ENCODE results near the gene APP.

Gene APP

DNA sequence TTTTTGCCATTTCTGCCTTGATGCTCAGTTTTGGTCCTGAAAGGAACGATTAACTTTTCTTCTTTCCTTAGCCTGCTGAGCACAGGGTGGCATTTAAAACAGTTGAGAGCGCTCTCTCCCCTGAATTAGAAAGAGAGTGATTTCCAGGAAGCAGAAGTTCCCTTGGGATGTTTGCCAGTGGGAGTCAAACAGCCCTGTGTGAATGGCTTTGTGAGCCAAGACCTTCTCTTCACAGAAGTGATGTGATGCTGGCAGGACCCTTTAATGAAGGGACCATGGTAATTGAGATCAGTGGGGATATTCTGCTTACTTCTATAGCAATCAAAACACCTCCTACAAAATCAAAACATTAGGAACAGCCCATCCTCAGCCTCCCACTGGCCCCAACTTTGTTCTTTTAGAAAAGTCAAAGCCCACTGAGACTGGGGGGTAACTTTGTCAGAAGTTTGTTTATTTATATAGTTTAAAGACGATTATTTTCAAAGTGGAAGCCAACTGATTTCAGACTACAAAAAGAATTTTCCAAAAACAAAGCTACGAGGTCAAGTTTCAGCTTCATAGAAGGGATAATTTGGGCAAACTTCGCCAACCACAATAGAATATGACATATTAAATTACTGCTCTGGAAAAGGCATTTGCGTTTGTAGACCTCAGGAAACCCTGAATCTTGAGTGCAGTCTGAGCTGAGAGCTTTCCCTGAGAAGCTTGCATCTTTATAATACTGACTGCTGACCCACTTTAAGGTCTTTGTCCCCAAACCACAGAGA is 313.1 kb downstream of the APP start:
- no peak for DNase-seq

DNA sequence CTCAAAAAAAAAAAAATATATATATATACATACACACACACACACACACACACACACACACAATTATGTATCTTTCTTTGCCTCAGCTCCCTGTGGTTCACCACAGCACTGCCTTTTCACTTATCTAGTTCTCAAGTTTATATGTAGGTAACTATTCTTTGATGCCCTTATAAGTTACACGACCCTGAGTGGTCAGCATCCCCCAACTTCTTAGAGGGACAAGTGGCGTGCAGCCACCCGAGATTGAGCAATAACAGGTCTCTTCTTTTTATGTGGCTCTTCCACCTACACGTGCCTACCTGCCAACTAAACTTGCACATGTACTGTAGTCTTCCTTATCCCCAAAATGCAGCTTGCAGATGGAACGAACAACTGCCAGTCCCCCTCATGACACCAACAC is 315.0 kb downstream of the APP start:
- DNase-seq: no peak

DNA sequence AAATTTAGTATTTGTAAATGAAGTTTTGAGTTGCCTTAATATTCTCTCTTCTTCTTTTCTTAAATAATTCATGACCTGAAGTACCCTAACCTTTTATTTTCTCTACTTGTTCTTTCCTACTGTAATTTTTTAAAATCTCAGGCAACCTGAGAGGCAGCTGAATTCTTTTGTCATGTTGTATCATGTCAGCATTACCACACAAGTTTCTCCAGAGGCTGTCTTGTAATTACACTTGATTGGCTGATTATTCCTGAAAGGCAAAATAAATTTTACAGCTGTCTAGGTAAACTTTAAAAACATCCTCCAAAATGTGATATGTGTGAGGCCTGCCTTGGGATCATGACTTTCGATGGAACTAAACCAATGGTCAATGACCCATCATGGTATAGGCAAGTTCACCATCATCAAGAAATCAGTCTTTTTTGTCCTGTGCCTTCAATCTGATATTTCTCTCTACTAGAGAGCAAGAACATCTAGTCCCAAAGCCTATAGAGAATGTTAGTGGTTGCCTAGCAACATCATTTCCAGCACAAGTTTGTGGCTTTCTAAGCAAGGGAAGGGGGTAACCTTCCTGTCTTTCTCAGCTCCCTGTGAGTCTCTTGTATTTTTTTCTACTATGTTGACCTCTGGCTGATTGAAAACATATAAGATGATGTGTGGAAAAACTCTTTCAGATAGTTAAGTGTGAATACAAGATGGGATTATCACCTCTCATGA is 320.3 kb downstream of the APP start:
- DNase-seq: no peak

DNA sequence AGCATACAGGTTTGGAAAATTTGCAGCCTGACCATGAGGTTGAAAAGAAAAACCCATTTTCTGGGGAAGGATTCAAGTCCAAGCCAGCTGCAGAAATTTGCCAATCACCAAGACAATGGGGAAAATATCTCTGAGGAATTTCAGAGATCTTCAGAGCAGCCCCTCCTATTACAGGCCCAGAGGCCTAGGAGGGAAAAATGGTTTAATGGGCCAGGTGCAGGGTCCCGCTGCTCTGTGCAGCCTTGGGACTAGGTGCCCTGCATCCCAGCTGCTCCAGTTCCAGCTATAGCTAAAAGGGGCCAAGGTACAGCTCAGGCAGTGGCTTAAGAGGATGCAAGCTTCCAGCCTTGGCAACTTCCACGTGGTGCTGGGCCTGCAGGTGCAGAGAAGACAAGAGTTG is 322.3 kb downstream of the APP start:
- no peak for DNase-seq

DNA sequence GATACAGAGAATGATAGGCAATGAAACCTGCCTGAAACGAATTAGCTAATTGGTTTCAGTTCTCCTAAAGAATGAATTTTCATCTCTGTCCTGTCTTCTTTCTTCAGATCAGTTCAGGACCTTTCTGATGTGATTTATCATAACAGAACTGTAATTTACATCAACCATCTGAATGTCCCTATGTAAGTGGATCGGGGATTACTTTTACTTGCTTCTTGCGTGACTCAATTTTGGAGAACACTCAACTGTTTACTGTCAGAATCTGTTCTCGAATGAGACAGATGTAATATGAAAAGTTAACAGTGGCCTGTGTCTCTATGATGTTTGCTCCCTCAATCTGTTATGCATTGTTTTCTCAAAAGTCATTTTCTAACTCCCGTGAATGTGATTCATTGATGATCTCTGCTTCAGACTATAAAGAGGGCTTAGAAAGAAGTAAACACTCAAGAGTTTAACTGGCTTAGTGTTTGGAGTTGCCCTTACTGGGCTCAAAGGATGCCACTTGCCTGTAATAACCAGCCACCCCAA is 324.8 kb downstream of the APP start:
- DNase-seq: no peak

DNA sequence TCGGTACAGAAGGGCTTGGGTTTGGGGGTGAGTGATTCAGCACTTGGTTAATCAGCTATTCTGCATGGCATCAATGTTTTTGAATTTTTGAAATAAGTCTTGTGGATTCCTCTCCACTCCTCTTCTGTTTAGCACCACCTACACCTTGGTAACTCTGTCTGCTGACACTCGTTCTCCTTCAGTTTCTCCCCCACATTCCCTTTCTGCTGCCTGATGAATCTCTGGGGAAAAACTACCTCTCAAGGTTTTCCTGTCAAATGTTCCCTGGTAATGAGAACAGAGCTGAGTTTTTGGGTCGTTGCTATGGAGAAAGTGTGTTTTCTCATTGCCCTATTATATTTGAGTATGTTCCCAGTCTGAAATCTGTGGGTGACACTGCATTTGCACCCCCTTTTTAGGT is 327.6 kb downstream of the APP start:
- DNase-seq: no peak

DNA sequence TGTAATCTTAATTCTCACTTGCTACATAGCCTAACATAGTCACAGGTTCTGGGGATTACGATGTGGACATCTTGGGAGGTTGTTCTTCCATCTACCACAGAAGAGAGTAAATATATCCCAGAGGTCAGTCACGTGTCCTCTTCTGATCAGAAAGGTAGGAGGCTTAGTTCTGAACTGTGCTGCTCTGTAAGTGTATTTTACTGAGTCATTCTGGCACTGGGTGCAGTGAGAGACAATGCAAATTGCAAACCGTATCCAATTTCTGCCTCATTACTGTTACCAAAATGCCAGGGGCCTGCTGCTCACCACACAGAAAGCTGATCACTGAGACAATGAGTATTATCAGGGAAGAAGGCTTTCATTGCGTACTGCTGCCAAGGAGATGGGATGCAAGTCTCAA is 331.8 kb downstream of the APP start:
- no peak for DNase-seq

DNA sequence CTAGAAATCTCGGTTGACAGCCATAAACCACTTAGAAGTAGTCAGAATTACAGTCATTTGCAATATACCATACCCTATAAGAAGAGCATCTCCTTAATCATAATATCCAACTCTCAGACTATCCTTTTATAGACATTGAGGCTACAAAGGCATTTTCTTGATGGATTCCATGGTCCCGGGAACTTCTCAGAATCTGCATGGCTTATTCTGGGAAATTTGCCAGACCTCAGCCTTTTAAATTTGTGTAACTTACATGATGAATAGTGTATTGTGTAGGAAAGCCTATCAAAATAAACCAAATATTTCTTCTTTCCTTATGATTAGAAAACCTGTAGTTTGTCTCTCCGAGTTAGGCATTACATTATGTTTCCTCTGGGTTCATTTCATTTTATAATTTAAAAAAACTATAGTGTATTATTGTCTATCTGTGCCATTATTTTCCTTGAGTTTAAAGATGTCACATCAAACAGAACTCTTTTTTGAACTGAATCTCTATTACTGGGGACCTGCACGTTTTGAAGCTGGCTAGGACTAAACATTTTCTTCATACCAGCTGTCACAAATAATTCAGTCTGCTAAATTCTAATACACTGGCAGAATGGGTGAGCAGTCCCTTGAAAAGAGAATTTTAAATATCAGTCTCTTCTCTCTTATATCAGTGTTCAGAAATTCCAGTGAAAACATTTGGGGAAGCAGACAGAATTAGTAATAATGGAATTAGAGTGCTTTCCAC is 332.9 kb downstream of the APP start:
- DNase-seq: no peak

DNA sequence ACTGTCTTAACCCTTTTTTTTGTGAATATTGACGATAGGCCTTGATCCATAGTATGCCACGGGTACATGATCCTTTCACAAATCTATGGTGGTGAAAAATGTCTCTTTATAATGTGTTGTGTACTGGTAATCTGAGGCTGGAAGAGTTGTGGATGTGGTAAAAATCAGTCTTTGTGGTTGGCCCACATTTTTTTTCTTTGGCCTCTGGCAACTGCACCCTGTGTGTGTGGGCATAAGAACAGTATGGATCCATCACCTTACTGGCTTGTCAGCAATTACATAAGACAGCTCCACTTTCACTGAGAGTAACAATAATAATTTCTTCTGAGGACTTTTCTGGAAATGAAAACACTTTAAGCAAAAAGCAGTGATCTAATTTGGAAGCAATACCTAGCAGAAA is 334.2 kb downstream of the APP start:
- DNase-seq: no peak

DNA sequence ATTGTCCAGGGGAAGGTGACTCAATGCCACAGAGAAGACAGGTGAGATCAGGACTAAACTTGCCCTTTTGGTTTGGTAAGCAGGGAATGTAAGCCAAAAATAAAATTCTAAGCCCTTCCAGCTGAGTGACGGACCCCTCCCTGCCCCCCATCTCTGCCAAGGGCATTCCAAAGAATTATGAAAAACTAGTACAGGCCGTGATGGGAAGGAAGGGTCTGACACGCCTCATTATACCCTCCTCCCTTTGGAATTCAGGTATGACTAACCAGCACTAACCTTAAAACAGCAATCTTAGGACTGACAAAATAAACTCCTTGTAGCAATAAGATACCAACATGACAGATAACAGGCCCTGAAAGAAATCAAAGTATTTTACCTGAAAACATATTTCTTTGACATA is 336.2 kb downstream of the APP start:
- no peak for DNase-seq

DNA sequence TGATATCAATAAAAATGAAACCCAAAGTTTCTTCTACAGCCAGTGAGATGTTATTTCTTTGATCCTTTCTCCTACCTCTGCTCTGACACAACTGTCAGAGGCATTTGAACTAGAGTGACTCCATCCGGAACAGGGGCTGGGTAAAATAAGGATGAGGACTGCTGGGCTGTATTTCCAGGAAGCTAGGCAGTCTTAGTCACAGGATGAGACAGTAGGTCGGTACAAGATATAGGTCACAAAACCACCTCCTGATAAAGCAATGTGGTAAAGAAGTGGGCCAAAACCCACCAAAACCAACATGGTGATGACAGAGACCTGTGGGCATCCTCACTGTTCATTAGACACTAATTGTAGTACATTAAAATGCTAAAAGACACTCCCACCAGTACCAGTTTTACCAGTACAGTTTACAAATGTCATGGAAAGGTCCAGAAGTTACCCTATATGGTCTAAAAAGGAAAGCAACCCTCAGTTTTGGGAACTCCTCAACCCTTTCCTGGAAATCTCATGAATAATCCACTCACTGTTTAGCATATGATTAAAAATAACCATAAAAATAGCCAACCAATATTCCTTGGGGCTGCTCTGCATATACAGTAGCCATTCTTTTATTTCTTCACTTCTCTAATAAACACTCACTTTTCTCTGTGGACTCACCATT is 339.1 kb downstream of the APP start:
- DNase-seq: no peak

Measured in CD4-positive, alpha-beta T cell treated with Interleukin-21 for 1 hour (primary cell).